Measurements from ENCODE around the gene CBX4. TPM values are rescaled to one million over a fixed set of nuclear protein-coding genes. Genes with fewer than 3 reads are reported as not detected.

CBX4 gene
- total and polyA plus RNA-seq, 2 of the 13 experiments (the other 11 are each of a cell fraction or from before 2014, with no cell fraction given) = 25.8 to 50.8 TPM

DNA sequence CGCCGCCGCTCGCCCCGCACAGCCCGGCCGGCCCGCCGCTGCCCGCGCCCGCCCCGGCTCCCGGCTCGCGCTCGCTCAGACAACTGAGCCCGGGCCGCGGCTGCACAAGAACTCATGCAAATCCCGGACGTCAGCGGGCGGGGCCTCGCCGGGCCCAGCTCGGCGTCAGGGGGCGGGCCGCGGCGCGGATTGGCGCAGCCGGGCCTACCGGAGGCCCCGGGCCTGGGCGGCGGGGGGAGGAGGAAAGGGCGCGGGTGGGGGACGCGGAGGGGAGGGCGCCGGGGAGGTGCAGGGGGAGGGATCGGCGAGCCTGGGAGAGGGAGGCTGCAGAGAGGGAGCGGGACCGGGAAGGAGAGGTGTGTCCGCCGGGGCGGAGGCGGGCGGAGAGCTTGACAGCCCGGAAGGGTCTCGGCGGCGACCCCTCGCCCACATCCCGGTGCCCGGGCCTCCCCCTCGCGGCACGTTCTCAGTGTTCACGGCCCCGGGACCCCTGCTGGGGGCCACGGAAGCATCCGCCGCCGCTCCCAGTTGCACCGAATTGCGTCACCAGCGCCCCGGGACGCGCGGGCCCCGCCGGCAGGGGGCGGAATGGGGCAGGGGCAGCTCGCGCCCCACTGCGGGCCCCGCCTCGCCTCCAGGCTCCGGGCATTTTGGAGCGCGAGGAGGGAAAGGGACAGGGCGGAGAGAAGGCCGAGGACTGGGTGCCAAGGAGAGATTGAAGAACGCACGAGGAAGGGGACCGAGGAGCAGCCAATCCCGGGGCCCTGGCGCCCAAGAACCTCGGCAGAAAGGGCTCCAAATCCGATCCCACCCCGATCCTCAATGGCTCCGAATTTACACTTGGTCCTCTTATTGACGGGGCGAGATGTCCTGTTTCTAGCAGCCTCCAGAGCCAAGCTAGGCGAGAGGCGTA, at the start of gene CBX4 (continued):
- TF ChIP-seq HDAC1 (CRISPR knock-in tag; IDR thresholded peaks at IDR 0.05) (peak; percentile 94), TMF1 (CRISPR knock-in tag; IDR thresholded peaks at IDR 0.05; ENCODE audit: low read depth) (peak; percentile 55; the same call in 1 of the 2 replicates), ZNF850 (CRISPR knock-in tag; conservative IDR thresholded peaks at IDR 0.05) (no peak), KAT8 (CRISPR knock-in tag; IDR thresholded peaks at IDR 0.05) (peak; percentile 67; the same call in 1 of the 2 replicates), ZNF572 (CRISPR knock-in tag; IDR thresholded peaks at IDR 0.05) (peak; percentile 84; the same call in 1 of the 2 replicates), GTF2F1 (IDR thresholded peaks at IDR 0.05; ENCODE audit: low read length) (peak; percentile 71; the same call in 1 of the 2 replicates), SMAD3 (CRISPR knock-in tag; IDR thresholded peaks at IDR 0.05) (peak; percentile 54; the same call in 1 of the 2 replicates), FOXO1 (CRISPR knock-in tag; IDR thresholded peaks at IDR 0.05) (peak; percentile 66), ARNT2 (CRISPR knock-in tag; IDR thresholded peaks at IDR 0.05; ENCODE audit: low read depth) (peak; percentile 84), ZNF598 (CRISPR knock-in tag; IDR thresholded peaks at IDR 0.05; ENCODE audit: borderline replicate concordance) (peak; percentile 87; the same call in 1 of the 2 replicates), MEIS2 (CRISPR knock-in tag; IDR thresholded peaks at IDR 0.05) (peak; percentile 57; the same call in 1 of the 2 replicates), EZH2 (conservative IDR thresholded peaks at IDR 0.05; ENCODE audit: low read depth, low read length) (no peak), ZNF274 (CRISPR knock-in tag; IDR thresholded peaks at IDR 0.05) (peak; percentile 51), NCOA2 (CRISPR knock-in tag; IDR thresholded peaks at IDR 0.05) (peak; percentile 6; the same call in 1 of the 2 replicates), DNMT3B (CRISPR knock-in tag; conservative IDR thresholded peaks at IDR 0.05) (no peak)
- TF ChIP-seq, protein P1, sequence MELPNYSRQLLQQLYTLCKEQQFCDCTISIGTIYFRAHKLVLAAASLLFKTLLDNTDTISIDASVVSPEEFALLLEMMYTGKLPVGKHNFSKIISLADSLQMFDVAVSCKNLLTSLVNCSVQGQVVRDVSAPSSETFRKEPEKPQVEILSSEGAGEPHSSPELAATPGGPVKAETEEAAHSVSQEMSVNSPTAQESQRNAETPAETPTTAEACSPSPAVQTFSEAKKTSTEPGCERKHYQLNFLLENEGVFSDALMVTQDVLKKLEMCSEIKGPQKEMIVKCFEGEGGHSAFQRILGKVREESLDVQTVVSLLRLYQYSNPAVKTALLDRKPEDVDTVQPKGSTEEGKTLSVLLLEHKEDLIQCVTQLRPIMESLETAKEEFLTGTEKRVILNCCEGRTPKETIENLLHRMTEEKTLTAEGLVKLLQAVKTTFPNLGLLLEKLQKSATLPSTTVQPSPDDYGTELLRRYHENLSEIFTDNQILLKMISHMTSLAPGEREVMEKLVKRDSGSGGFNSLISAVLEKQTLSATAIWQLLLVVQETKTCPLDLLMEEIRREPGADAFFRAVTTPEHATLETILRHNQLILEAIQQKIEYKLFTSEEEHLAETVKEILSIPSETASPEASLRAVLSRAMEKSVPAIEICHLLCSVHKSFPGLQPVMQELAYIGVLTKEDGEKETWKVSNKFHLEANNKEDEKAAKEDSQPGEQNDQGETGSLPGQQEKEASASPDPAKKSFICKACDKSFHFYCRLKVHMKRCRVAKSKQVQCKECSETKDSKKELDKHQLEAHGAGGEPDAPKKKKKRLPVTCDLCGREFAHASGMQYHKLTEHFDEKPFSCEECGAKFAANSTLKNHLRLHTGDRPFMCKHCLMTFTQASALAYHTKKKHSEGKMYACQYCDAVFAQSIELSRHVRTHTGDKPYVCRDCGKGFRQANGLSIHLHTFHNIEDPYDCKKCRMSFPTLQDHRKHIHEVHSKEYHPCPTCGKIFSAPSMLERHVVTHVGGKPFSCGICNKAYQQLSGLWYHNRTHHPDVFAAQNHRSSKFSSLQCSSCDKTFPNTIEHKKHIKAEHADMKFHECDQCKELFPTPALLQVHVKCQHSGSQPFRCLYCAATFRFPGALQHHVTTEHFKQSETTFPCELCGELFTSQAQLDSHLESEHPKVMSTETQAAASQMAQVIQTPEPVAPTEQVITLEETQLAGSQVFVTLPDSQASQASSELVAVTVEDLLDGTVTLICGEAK (IDR thresholded peaks at IDR 0.05) = no peak
- TF ChIP-seq, protein P1 (CRISPR knock-in tag; IDR thresholded peaks at IDR 0.05) = peak; percentile 71; the same call in 1 of the 2 replicates
- TF ChIP-seq, protein P2, sequence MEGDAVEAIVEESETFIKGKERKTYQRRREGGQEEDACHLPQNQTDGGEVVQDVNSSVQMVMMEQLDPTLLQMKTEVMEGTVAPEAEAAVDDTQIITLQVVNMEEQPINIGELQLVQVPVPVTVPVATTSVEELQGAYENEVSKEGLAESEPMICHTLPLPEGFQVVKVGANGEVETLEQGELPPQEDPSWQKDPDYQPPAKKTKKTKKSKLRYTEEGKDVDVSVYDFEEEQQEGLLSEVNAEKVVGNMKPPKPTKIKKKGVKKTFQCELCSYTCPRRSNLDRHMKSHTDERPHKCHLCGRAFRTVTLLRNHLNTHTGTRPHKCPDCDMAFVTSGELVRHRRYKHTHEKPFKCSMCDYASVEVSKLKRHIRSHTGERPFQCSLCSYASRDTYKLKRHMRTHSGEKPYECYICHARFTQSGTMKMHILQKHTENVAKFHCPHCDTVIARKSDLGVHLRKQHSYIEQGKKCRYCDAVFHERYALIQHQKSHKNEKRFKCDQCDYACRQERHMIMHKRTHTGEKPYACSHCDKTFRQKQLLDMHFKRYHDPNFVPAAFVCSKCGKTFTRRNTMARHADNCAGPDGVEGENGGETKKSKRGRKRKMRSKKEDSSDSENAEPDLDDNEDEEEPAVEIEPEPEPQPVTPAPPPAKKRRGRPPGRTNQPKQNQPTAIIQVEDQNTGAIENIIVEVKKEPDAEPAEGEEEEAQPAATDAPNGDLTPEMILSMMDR (CRISPR knock-in tag; IDR thresholded peaks at IDR 0.05) = peak; percentile 89
